ENCODE measurements around the gene C1QL2.

C1QL2 gene

DNA sequence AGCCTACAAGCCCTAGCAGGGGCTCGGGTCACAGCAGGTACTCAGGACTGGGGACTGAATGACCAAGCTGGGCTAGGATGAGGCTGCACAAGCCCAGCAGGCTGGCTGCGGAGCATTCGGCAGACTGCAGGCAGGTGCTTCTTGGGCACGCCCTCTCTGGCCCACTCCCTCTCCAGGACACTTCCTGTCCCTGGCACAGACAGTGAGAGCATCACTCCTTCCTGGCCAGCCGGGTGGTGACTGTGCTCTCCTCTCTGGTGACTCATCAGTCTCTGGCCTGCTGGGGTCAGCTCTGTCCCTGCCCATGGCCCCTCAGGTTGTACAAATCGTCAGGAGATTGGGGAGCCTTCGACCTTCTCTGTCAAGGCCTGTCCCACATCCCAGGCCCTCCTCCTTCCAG, 22.5 kb downstream of the C1QL2 start:
- no peak for DNase-seq

GRCh38 chr2:119134775-119135174, 23.8 kb downstream of the C1QL2 start:
- no peak for DNase-seq

GRCh38 chr2:119126650-119127049, 31.9 kb downstream of the C1QL2 start:
- DNase-seq, result peak in 2 of 4 experiments; percentile 21 to 25

- no peak for DNase-seq
Measured at GRCh38 chr2:119123389-119123788, 35.2 kb downstream of the C1QL2 start.

DNA sequence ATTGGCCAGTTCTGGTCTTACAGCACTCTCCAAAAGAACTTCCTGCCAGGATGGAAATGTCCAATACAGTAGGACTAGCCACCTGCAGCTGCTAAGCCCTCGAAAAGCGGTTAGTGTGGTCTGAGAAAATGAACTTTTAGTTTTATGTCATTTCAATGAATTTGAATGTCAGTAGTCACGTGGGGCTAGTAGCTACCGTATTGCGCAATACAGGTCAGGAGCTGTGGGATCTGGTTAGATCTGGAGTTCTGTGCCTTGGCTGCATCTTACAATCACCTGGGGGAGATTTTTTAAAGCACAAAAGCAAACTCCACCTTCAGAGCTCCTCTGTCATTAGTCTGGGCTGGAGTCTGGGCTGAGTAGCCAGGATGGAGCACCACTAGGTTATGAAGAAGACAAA, 35.9 kb downstream of the C1QL2 start:
- no peak for DNase-seq

DNA sequence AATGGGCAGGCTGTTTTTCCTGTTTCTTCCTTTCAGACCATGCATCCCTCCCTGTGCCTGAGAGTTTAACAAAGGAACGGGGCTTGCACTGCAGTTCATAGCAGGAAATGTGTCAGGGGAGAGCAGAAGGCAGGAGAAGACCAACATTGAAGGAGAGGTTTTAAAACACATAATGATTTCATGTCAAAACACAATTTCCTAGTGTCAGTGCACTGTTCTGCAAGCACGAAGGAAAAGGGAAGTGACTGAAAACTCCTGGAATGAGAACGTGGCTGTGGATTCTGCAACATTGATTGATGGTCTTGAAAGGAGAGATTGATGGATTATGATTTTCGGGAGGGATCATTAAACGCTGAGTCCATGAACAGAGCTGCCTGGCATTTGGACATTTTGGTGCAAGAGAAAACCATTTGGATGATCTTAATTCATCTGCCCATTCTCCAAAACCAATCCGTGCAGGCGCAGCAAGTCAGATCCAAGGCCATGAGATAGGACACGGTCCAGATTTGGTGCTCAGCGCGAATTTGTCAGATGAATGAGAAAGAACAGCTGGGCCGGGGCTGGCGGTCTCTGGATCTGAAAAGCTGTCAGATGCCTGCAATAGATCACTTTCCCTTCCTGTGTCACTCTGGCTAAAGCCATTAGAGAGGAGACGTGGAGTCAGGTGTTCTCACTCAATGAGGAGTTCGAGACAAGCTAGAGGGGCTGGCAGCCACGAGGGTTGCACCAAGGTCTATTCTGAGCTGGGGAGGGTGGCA, 38.4 kb downstream of the C1QL2 start:
- no peak for DNase-seq

GRCh38 chr2:119119076-119119785, 39.3 kb downstream of the C1QL2 start:
- no peak for DNase-seq

GRCh38 chr2:119117891-119118882, 40.4 kb downstream of the C1QL2 start:
- DNase-seq, result no peak

DNA sequence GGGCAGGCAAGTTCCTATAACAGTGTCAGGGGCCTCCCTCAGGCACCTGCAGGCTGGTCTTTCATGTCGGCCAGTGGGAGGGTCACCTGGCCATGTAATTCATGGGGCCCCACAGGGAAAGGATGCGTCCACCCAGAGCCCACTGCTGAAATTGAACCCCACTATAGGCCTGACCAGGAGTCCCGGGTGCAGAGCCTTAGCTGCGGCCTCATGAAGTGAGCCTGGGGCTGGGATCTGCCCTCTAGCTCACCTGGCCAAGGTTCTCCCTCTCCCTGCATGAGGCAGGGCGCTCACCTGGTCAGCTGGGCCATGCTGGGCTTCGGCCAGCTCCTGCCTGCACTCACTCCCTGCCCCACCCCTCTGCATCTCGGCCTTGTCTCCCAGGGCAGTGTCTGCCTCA, 41.1 kb downstream of the C1QL2 start:
- no peak for DNase-seq

DNA sequence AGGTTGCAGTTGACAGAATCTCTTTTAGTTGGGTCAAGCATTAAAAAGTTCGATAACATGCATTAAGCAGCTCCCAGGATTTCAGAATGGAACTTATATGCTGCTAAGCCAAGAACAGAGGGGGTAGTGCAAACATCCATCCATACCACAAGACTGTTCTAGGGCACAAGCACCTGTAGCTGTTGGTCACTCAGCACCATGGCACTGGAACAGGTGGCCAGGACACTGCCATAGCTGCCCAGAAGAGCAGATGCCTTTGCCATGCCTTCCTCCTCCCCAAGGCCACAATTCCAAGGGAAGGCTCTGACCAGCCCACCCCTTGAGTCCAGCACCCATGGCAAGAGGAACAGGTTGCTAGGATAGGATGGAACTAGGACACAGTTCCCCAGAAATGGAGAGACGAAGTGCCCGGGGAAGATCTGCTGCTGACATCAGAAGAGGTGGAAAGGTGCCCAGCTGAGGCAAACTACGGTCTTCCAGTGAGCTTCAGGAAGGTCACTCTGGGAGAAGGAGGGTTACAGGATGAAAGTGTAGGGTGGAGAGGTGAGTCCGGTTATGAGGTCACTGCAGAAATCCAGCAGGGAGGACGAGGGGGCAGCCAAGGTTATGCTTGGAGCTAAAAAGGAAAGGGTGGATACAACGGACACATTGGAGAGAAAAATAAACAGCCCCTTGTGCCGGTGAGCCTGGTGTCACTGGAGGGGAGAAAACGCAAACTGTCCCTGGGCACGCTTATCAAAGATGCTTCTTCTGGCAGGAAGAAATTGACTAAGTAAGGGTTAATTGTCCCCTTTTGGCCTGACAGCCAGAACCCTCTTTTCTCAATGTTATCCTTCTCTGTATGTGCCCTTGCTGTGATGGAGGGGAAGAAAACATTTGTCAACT, 41.9 kb downstream of the C1QL2 start:
- no peak for DNase-seq

DNA sequence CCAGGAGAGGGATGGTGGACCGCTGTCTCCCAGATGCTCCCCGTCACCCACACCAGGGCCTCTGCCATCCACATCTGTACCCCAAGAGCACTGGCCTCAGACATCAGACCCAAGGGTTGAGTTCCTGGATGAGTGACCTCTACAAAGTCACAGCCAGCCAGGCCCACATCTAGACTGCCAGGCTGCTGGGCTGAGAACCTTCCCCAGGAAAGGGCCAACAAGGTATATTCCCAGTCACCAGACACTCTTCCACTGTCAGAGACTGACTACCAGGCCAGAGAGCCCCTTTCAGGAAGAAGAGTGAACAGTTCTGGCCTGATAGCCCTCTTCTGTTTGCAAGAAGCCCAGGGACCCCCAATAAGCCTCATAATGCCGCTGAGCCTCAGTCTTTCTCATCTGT, 44.3 kb downstream of the C1QL2 start:
- DNase-seq, result no peak

GRCh38 chr2:119113489-119113770, 45.1 kb downstream of the C1QL2 start:
- no peak for DNase-seq

DNA sequence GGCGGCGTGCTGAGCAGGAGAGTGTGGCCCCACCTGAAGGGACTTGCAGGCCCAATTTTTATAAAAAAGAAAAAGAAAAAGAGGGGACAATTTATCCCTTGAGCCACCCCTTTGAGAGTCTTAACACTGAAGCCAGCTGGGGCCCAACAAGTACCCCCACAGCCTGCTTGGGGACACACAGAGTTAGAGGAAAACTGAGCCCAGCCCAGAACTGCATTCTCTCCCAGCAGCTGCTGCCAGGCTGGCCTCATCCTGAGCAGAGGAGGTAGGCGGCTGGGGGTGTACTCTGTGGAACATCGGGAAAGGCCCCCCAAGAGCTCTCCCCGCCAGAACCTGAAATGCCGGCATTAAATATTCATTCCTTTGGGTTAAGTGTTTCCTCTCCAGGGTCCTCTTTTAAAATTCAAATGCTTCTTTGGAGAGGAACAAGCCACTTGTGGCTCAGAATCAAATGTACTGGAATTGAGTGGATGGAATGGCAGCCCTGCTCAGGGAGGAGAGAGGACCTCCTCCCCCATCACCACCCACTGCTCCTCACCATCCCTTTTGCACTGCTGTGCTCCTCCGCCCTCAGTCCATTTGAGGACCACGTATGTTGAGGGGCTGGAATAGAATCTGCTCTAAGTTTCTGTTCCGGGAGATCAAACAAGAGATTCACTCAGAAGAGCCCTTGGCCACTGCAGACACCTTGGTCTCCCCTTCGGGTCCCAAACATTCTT, 45.6 kb downstream of the C1QL2 start:
- DNase-seq, result no peak

DNA sequence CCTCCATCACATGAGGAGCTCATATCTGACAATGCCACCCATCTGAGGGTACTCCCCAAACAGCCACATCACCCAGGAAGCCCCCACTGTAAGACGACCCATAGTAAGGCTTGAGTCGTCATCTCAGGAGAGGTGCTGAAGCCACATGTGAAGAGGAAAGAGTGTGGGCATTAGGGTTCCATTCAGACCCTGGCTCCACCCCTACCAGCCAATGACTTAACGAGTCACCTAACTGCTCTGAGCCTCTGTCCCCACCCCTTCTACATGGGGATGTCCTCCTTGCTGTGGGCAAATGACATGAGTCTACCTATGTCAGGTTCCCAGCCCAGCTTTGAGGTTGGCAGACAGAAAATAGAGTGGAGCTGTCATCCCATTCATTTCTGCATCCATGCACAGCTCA, 46.3 kb downstream of the C1QL2 start:
- DNase-seq, result no peak

- DNase-seq, result no peak
Measured at GRCh38 chr2:119111115-119111975, 47.2 kb downstream of the C1QL2 start.

DNA sequence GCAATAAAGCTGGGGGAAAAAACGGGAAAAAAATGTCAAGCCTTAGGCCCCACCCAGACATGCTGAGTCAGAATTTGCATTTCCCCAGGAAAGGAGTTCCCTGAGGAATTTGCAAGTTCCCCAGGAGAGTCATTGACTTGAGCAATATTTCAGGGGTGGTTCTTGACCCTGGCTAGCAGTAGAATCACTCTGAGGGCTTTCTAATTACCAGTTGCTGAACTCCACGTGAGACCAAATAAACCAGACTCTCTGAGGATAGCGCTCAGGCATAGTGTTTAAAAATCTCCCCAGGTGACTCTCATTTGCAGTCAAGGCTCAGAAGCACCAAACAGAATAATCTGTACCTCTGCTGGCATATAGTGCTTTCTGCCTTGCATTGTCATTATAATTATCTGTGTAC, 48.7 kb downstream of the C1QL2 start:
- DNase-seq, result no peak

DNA sequence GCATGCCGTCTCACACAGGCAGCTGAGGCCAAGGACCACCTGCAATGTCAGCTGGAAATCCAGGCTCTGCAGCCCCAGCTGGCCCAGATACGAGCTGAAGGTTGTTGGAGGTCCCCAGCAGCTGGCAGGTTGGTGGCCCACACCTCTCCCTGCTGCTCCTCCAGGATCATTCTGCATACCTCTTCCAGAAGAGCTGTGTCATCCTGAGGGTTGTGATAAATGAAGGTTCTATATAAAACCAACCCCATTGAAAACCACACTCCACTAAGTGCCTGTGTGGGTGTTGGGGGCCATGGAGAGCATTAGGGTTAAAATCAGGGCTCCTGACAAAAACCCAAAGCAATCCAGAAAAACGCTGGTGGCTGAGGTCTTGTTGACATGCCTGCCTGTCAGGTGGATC, 50.4 kb downstream of the C1QL2 start:
- no peak for DNase-seq

DNA sequence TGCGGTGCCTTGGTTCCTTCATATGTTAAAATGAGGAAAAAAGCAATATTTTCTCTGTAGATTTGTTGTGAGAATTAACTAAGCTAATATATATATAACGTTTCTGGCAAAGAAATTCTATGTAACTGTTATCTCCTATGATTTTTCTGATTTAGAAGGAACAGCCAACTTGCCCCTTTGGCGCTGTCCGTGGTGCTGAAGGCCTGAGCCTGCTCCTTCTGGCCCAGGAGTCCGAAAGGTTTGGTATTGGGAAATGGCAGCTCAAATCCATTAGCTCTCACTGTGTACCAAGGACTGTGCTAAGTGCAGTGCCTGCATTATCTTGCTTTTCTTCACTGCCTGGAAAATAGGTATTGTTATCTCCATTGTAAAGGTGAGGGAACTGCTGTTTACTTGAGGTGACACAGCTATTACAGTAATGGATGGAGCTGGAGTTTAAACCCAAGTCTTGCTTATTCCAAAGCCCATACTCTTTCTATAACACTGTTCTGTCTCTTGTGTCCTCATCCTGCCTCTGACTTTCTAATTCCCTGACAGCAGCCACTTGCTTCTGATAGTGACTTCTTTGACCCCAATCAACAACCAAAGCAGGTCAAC, 52.2 kb downstream of the C1QL2 start:
- DNase-seq, result peak in 3 of 4 experiments; percentile 4 to 18 (median 11)
